DOHH2 (cell line): ENCODE results near the gene PHF24.

Source experiments
- H3F3A ChIP-seq: fragments of 200-600 bp; sonication (generic), shearing (Covaris generic); 2 replicates; pipeline ENCODE4 v1.6.0; 2016; ENCODE audit warnings: antibody characterized with exemption, mild to moderate bottlenecking; ENCODE audit not compliant: control insufficient read depth, insufficient read depth
- H3K27ac ChIP-seq: fragments of 200-600 bp; sonication (generic); 2 replicates; pipeline ENCODE4 v1.5.1; 2014; ENCODE audit warnings: low read depth, mild to moderate bottlenecking, low read length, moderate library complexity
- H3K27me3 ChIP-seq: fragments of 200-600 bp; sonication (generic); 2 replicates; pipeline ENCODE4 v1.6.1; 2014; ENCODE audit warnings: mild to moderate bottlenecking, low read length, mixed read lengths; ENCODE audit not compliant: control insufficient read depth
- H3K36me3 ChIP-seq: fragments of 200-600 bp; sonication (generic); 2 replicates; pipeline ENCODE4 v1.6.1; 2014; ENCODE audit warnings: mild to moderate bottlenecking, low read length, moderate library complexity, mixed read lengths; ENCODE audit not compliant: control insufficient read depth
- H3K4me1 ChIP-seq: fragments of 200-600 bp; sonication (generic); 2 replicates; pipeline ENCODE4 v1.6.1; 2014; ENCODE audit warnings: mild to moderate bottlenecking, low read length, mixed read lengths; ENCODE audit not compliant: control insufficient read depth
- H3K4me2 ChIP-seq: fragments of 200-600 bp; sonication (generic); 2 replicates; pipeline ENCODE4 v1.6.0; 2014; ENCODE audit warnings: mild to moderate bottlenecking, low read length, moderate library complexity
- H3K4me3 ChIP-seq: fragments of 200-600 bp; sonication (generic); 2 replicates; pipeline ENCODE4 v1.5.1; 2014; ENCODE audit warnings: mild to moderate bottlenecking, low read length, mixed read lengths
- H3K79me2 ChIP-seq: fragments of 200-600 bp; sonication (generic); 2 replicates; pipeline ENCODE4 v1.6.1; 2014; ENCODE audit warnings: mild to moderate bottlenecking, low read length, mixed read lengths; ENCODE audit not compliant: control insufficient read depth
- H3K9me2 ChIP-seq: fragments of 200-600 bp; sonication (generic); replicated peaks from 2 replicates; pipeline ENCODE4 v1.6.1; 2014; ENCODE audit warnings: mild to moderate bottlenecking, low read length, mixed read lengths; ENCODE audit not compliant: control insufficient read depth
- H3K9me3 ChIP-seq: fragments of 200-600 bp; sonication (generic); 2 replicates; pipeline ENCODE4 v1.6.1; 2014; ENCODE audit warnings: antibody characterized with exemption, low read length, mixed read lengths; ENCODE audit not compliant: control insufficient read depth, insufficient read depth
- H4K20me1 ChIP-seq: fragments of 200-600 bp; sonication (generic); 2 replicates; pipeline ENCODE4 v1.6.0; 2014; ENCODE audit warnings: low read depth, mild to moderate bottlenecking, antibody characterized with exemption, low read length, moderate library complexity; ENCODE audit not compliant: control insufficient read depth, insufficient read depth
- EZH2phosphoT487 ChIP-seq: fragments of 200-600 bp; sonication (generic); IDR thresholded peaks from 2 replicates; pipeline ENCODE4 v1.6.1; 2017; ENCODE audit warnings: borderline replicate concordance, mild to moderate bottlenecking, antibody characterized with exemption, low read length, moderate library complexity, mixed read lengths
- TF ChIP-seq, protein P1 (sequence below): fragments of 200-600 bp; sonication (generic); IDR thresholded peaks from one replicate; pipeline ENCODE4 v1.5.1; 2014; ENCODE audit warnings: antibody characterized with exemption, mild to moderate bottlenecking, low read depth, low read length; ENCODE audit not compliant: poor library complexity, severe bottlenecking

PHF24 gene

DNA sequence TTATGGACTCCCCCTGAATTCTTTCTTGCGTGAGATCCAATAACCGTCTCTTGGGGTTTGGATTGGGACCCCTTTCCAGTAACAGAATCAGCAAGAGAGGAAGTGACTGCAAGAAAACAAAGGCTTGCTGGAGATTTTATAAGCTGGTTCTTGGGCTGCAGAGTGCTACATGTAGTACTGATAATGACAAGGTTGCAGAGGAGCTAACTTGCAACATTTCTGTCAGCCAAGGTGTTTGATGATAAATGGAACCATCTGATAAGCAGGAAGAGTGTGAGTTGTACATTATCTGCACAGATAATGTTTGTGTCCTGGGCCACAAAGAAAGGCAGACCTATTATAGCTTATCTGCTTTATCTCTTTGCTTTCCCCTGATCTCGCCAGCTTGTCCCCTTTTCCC is 68.6 kb downstream of the PHF24 start:
- Histone ChIP-seq H3K79me2 (no peaks in the 10 kb centered on the region), H3K4me1 (peaks cover 10% of the 10 kb centered on the region), H3K4me2 (no peak overlapping the region), H4K20me1 (no peaks in the 10 kb centered on the region), H3K4me3 (no peak overlapping the region), H3K9me2 (no peaks in the 10 kb centered on the region), H3K27ac (no peak overlapping the region), H3F3A (no peaks in the 10 kb centered on the region), H3K27me3 (no peaks in the 10 kb centered on the region), H3K9me3 (no peaks in the 10 kb centered on the region), H3K36me3 (no peaks in the 10 kb centered on the region)
- TF ChIP-seq EZH2phosphoT487: no peak
- TF ChIP-seq, protein P1, sequence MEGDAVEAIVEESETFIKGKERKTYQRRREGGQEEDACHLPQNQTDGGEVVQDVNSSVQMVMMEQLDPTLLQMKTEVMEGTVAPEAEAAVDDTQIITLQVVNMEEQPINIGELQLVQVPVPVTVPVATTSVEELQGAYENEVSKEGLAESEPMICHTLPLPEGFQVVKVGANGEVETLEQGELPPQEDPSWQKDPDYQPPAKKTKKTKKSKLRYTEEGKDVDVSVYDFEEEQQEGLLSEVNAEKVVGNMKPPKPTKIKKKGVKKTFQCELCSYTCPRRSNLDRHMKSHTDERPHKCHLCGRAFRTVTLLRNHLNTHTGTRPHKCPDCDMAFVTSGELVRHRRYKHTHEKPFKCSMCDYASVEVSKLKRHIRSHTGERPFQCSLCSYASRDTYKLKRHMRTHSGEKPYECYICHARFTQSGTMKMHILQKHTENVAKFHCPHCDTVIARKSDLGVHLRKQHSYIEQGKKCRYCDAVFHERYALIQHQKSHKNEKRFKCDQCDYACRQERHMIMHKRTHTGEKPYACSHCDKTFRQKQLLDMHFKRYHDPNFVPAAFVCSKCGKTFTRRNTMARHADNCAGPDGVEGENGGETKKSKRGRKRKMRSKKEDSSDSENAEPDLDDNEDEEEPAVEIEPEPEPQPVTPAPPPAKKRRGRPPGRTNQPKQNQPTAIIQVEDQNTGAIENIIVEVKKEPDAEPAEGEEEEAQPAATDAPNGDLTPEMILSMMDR: no peak

GRCh38 chr9:35027374-35027773 is 69.3 kb downstream of the PHF24 start:
- Histone ChIP-seq H3K27ac (no peak overlapping the region), H3K9me2 (no peaks in the 10 kb centered on the region), H3K4me3 (no peak overlapping the region), H3K36me3 (no peaks in the 10 kb centered on the region), H3K27me3 (no peaks in the 10 kb centered on the region), H3K79me2 (no peaks in the 10 kb centered on the region), H3K9me3 (no peaks in the 10 kb centered on the region), H3F3A (no peaks in the 10 kb centered on the region), H3K4me1 (peaks cover 10% of the 10 kb centered on the region), H4K20me1 (no peaks in the 10 kb centered on the region), H3K4me2 (no peak overlapping the region)
- TF ChIP-seq, protein P1: no peak

GRCh38 chr9:35027860-35028259 is 69.8 kb downstream of the PHF24 start:
- Histone ChIP-seq H3K4me1 (peaks cover 10% of the 10 kb centered on the region), H3K9me2 (no peaks in the 10 kb centered on the region), H3K4me3 (no peak overlapping the region), H3K27ac (no peak overlapping the region), H4K20me1 (no peaks in the 10 kb centered on the region), H3K4me2 (no peak overlapping the region), H3K27me3 (no peaks in the 10 kb centered on the region), H3K9me3 (no peaks in the 10 kb centered on the region), H3F3A (no peaks in the 10 kb centered on the region), H3K79me2 (no peaks in the 10 kb centered on the region), H3K36me3 (no peaks in the 10 kb centered on the region)
- no peak for TF ChIP-seq EZH2phosphoT487

- Histone ChIP-seq H3F3A (no peaks in the 10 kb centered on the region), H4K20me1 (no peaks in the 10 kb centered on the region), H3K9me3 (no peaks in the 10 kb centered on the region), H3K4me3 (no peak overlapping the region), H3K36me3 (no peaks in the 10 kb centered on the region), H3K4me2 (no peak overlapping the region), H3K79me2 (no peaks in the 10 kb centered on the region), H3K27ac (no peak overlapping the region), H3K27me3 (no peaks in the 10 kb centered on the region), H3K9me2 (no peaks in the 10 kb centered on the region), H3K4me1 (peaks cover 10% of the 10 kb centered on the region)
- TF ChIP-seq, protein P1: no peak
- TF ChIP-seq EZH2phosphoT487: no peak
Observed at GRCh38 chr9:35028341-35028740, 70.3 kb downstream of the PHF24 start.
